ENCODE data around the gene TSPAN11.

DNA sequence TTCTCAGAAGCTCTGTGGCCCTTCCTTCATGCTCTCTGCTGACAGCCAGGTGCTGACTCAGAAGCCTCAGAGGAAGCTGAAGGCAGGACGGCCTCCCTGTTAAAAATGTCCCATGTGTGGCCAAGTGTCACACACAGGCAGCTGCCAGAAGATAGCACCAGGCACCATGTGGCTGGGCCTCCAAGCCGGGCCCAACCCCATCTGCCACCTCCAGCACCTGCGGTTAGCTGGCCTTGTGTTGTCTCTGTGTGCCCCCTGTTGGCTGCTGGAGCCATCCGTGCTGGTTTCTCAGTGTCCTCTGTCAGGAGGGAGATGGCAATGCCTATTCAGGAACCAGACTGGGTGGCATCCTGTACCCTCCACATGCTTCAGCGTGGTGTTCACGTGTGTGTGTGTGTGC is 63.2 kb downstream of the TSPAN11 start:
- TF ChIP-seq ZNF8 (CRISPR knock-in tag; IDR thresholded peaks at IDR 0.05) = no peak
- TF ChIP-seq CSDC2 (CRISPR knock-in tag; IDR thresholded peaks at IDR 0.05) = no peak
- TF ChIP-seq PPARA (CRISPR knock-in tag; IDR thresholded peaks at IDR 0.05; ENCODE audit: borderline replicate concordance) = no peak
- no peak for TF ChIP-seq ZFP30 (CRISPR knock-in tag; IDR thresholded peaks at IDR 0.05)
- TF ChIP-seq, protein P1, sequence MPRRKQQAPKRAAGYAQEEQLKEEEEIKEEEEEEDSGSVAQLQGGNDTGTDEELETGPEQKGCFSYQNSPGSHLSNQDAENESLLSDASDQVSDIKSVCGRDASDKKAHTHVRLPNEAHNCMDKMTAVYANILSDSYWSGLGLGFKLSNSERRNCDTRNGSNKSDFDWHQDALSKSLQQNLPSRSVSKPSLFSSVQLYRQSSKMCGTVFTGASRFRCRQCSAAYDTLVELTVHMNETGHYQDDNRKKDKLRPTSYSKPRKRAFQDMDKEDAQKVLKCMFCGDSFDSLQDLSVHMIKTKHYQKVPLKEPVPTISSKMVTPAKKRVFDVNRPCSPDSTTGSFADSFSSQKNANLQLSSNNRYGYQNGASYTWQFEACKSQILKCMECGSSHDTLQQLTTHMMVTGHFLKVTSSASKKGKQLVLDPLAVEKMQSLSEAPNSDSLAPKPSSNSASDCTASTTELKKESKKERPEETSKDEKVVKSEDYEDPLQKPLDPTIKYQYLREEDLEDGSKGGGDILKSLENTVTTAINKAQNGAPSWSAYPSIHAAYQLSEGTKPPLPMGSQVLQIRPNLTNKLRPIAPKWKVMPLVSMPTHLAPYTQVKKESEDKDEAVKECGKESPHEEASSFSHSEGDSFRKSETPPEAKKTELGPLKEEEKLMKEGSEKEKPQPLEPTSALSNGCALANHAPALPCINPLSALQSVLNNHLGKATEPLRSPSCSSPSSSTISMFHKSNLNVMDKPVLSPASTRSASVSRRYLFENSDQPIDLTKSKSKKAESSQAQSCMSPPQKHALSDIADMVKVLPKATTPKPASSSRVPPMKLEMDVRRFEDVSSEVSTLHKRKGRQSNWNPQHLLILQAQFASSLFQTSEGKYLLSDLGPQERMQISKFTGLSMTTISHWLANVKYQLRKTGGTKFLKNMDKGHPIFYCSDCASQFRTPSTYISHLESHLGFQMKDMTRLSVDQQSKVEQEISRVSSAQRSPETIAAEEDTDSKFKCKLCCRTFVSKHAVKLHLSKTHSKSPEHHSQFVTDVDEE (CRISPR knock-in tag; IDR thresholded peaks at IDR 0.05) = no peak
- no peak for TF ChIP-seq ARNTL (CRISPR knock-in tag; IDR thresholded peaks at IDR 0.05; ENCODE audit: borderline replicate concordance, low read depth)
- TF ChIP-seq, protein P2, sequence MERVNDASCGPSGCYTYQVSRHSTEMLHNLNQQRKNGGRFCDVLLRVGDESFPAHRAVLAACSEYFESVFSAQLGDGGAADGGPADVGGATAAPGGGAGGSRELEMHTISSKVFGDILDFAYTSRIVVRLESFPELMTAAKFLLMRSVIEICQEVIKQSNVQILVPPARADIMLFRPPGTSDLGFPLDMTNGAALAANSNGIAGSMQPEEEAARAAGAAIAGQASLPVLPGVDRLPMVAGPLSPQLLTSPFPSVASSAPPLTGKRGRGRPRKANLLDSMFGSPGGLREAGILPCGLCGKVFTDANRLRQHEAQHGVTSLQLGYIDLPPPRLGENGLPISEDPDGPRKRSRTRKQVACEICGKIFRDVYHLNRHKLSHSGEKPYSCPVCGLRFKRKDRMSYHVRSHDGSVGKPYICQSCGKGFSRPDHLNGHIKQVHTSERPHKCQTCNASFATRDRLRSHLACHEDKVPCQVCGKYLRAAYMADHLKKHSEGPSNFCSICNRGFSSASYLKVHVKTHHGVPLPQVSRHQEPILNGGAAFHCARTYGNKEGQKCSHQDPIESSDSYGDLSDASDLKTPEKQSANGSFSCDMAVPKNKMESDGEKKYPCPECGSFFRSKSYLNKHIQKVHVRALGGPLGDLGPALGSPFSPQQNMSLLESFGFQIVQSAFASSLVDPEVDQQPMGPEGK (CRISPR knock-in tag; IDR thresholded peaks at IDR 0.05; ENCODE audit: borderline replicate concordance) = no peak
- TF ChIP-seq GLIS3 (CRISPR knock-in tag; IDR thresholded peaks at IDR 0.05) = no peak
- TF ChIP-seq, protein P3, sequence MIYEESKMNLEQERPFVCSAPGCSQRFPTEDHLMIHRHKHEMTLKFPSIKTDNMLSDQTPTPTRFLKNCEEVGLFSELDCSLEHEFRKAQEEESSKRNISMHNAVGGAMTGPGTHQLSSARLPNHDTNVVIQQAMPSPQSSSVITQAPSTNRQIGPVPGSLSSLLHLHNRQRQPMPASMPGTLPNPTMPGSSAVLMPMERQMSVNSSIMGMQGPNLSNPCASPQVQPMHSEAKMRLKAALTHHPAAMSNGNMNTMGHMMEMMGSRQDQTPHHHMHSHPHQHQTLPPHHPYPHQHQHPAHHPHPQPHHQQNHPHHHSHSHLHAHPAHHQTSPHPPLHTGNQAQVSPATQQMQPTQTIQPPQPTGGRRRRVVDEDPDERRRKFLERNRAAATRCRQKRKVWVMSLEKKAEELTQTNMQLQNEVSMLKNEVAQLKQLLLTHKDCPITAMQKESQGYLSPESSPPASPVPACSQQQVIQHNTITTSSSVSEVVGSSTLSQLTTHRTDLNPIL (CRISPR knock-in tag; IDR thresholded peaks at IDR 0.05; ENCODE audit: low read depth) = no peak
- TF ChIP-seq ZFP3 (CRISPR knock-in tag; IDR thresholded peaks at IDR 0.05) = no peak
- no peak for TF ChIP-seq OSR1 (CRISPR knock-in tag; IDR thresholded peaks at IDR 0.05)

All from SK-N-SH treated with all-trans-retinoic acid at 6 μM for 48 hours (cell line).